Neural crest cell (in vitro differentiated cells): Measurements from ENCODE around the gene SLC11A2. TPM values are rescaled to one million over a fixed set of nuclear protein-coding genes. Genes with fewer than 3 reads are reported as not detected.

ENCODE experiments used
- DNase-seq: peaks from one replicate; pipeline ENCODE4 v3.0.0; 2021; ENCODE audit warnings: low read depth, mixed read lengths, low spot score
- H3K27ac Mint-ChIP-seq: one replicate; pipeline ENCODE4 v1.8.0; 2021; ENCODE audit warnings: mild to moderate bottlenecking, mixed read lengths; ENCODE audit not compliant: unreplicated experiment
- H3K27me3 Mint-ChIP-seq: 2 replicates; pipeline ENCODE4 v1.8.0; 2021; ENCODE audit warnings: low read depth, mild to moderate bottlenecking, mixed read lengths
- H3K36me3 Mint-ChIP-seq: 2 replicates; pipeline ENCODE4 v1.8.0; 2021; ENCODE audit warnings: low read depth, mild to moderate bottlenecking, mixed read lengths
- H3K4me1 Mint-ChIP-seq: 2 replicates; pipeline ENCODE4 v1.8.0; 2021; ENCODE audit warnings: mixed read lengths
- H3K4me3 Mint-ChIP-seq: one replicate; pipeline ENCODE4 v1.8.0; 2021; ENCODE audit warnings: mild to moderate bottlenecking, mixed read lengths
- H3K9me3 Mint-ChIP-seq: 2 replicates; pipeline ENCODE4 v1.8.0; 2021; ENCODE audit warnings: mixed read lengths
- long read RNA-seq: library from polyadenylated mRNA; unstranded; transcript quantifications from one replicate; pipeline ENCODE4 v2.0.0, GENCODE V29; 2020
- total RNA-seq: library from RNA; stranded (reverse); gene quantifications from 2 replicates; pipeline ENCODE4 v1.2.1, GENCODE V29; 2021
- TF ChIP-seq, protein P1 (sequence below): fragments of 200-600 bp; sonication (generic); conservative IDR thresholded peaks from 2 replicates; pipeline ENCODE4 v1.5.0; 2021; ENCODE audit warnings: antibody characterized with exemption, mild to moderate bottlenecking

SLC11A2 gene
- 50.4 and 51.4 TPM in 2 replicates for total RNA-seq
- long read RNA-seq, full-length matches to known transcripts, result 57 of 126 reads
- long read RNA-seq, partial matches to known transcripts, result 52 of 126 reads
- long read RNA-seq, other reads (novel, unspliced or antisense), result 17 of 126 reads

DNA sequence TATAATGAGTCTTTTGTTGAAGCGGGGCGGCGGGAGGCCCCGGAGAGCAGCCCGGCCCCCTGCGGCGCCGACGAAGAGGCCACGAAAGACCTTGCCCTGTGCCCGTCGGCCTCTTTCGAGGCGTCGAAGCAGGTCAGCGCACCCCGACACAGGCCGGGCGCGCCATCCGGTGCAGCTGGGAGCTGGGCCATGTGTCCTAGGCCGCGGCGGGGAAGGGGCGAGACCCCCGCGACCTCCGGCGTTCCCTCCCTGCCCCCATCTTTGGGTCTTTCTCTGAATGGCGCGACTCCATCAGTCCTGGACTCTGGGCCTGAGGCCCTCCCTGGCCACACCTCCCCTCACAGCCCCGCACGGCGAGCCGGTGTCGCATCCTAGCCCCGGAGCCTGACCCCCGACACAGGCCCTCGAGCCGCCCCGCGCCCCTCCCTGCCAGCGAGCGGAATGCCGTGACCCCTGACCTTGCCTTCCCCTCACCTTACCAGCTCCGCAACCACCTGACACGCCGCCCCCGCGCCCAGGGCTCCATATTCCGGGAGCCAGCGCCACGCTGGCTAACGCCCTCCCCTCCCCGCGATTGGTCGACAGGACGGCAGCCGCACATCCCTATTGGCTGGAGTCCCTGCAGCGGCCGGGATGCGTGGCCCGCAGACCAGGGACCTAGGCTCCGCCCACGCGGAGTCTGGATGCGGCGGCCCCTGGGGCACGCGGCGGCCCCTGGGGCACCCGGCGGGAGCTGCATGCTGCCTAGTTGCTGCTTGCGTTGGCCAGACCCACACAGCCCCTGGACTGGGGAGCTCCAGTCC, at the start of gene SLC11A2:
SLC11A2 (minus strand) TSS at position 549 of the 803 bp plus-strand sequence. CDS start 15,656 bp downstream, outside the sequence.
- H3K4me3 Mint-ChIP-seq, result peak within 1 kb of the TSS; percentile 89
- peak; percentile 89 for DNase-seq
- H3K4me1 Mint-ChIP-seq, result peaks cover 74% of the 10 kb centered on the region
- H3K9me3 Mint-ChIP-seq, result no peaks in the 10 kb centered on the region
- H3K27me3 Mint-ChIP-seq, result no peaks in the 10 kb centered on the region
- peak within 1 kb of the TSS; percentile 99 for H3K27ac Mint-ChIP-seq
- no peaks in the 10 kb centered on the region for H3K36me3 Mint-ChIP-seq
- TF ChIP-seq, protein P1, sequence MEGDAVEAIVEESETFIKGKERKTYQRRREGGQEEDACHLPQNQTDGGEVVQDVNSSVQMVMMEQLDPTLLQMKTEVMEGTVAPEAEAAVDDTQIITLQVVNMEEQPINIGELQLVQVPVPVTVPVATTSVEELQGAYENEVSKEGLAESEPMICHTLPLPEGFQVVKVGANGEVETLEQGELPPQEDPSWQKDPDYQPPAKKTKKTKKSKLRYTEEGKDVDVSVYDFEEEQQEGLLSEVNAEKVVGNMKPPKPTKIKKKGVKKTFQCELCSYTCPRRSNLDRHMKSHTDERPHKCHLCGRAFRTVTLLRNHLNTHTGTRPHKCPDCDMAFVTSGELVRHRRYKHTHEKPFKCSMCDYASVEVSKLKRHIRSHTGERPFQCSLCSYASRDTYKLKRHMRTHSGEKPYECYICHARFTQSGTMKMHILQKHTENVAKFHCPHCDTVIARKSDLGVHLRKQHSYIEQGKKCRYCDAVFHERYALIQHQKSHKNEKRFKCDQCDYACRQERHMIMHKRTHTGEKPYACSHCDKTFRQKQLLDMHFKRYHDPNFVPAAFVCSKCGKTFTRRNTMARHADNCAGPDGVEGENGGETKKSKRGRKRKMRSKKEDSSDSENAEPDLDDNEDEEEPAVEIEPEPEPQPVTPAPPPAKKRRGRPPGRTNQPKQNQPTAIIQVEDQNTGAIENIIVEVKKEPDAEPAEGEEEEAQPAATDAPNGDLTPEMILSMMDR, result no peak

DNA sequence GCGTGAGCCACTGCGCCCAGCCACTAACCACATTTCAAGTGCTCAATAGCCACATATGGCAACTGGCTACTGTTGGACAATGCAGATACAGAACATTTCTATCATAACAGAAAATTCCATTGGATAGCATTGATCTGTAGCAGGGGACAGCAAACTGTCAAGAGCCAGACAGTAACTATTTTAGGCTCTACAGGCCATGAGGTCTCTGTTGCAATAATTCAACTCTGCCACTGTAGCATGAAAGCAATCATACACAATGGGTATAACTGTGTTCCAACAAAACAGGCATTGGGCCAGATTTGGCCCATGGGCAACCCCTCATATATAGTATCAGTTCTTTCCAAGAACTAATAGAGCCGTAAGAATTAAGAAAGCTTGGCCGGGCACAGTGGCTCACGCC, 49.2 kb upstream of the SLC11A2 start:
- Mint-ChIP-seq H3K9me3 (no peaks in the 10 kb centered on the region), H3K4me3 (peak overlapping the region; percentile 44), H3K4me1 (peaks cover 24% of the 10 kb centered on the region), H3K27me3 (no peaks in the 10 kb centered on the region), H3K36me3 (peaks cover 11% of the 10 kb centered on the region), H3K27ac (no peak overlapping the region)
- TF ChIP-seq, protein P1, result no peak
- DNase-seq, result no peak

DNA sequence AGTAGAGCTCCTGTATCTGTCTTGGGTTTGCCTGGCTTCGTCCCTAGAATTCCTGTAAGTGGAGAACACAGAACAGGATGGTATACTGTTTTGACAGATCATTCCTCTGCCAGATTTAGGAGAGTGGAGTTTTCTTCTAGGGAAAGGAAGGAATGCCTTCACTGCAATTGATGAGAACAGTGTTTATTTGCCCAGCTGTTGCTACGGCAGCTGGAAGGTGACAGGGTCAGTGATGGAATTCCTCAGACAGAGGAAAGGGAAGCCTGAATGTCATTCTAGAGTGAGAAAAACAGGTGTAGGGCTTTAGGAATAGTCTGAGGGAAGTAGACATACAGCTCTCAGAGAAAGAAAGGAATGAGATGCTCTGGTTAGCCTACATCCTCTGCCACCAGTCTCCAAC, 45.5 kb upstream of the SLC11A2 start:
- peaks cover 16% of the 10 kb centered on the region for H3K36me3 Mint-ChIP-seq
- no peak overlapping the region for H3K27ac Mint-ChIP-seq

DNA sequence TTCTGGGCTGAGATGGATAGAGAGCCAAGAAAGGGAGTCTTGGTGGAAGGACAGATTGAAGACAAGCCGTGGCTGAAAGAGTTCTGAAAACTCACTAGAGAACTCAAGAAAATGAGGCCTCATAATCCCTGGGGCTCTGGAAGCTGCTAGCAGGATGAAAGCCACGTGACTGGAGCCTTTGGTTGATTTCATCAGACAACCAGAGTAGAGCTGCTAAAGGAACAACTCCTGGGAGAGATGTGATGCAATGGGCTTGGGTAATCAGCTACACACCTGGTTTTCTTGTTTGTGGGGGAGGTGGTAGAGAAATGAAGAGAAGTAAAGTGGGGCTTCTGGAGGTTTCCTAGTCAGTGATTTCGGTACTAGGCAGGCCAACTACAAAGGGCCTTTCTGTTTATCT, 43.8 kb upstream of the SLC11A2 start:
- Mint-ChIP-seq H3K4me3 (no peak overlapping the region), H3K27ac (no peak overlapping the region), H3K36me3 (peaks cover 16% of the 10 kb centered on the region), H3K27me3 (no peaks in the 10 kb centered on the region), H3K4me1 (no peaks in the 10 kb centered on the region), H3K9me3 (no peaks in the 10 kb centered on the region)
- DNase-seq, result no peak
- TF ChIP-seq, protein P1, result no peak

More for the DNA sequence above, 45.5 kb upstream of the SLC11A2 start:
- Mint-ChIP-seq H3K27me3 (no peaks in the 10 kb centered on the region), H3K4me3 (no peak overlapping the region), H3K9me3 (no peaks in the 10 kb centered on the region), H3K4me1 (peaks cover 6% of the 10 kb centered on the region)
- DNase-seq, result no peak
- TF ChIP-seq, protein P1, result no peak

DNA sequence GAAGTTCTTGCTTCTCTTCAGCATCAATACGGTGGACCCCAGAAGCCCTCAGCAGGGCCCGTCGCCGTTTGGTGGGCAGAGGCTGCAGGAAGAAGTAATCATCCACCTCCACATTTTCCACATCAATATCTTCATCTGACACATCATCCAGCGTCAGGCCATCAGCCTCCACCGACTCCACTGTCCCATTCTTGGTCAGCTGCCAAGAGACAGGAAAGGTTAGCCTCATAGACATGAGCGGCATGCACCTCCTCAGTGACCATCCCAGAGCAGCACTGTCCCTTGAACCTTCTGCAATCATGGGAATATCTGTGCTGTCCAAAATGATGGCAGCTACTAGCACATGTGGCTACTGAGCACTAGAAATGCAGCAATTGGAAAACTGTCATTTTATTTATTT, 41.6 kb upstream of the SLC11A2 start:
- H3K27me3 Mint-ChIP-seq, result no peaks in the 10 kb centered on the region
- TF ChIP-seq, protein P1, result no peak
- no peak for DNase-seq
- H3K36me3 Mint-ChIP-seq, result peaks cover 17% of the 10 kb centered on the region
- no peaks in the 10 kb centered on the region for H3K4me1 Mint-ChIP-seq
- H3K4me3 Mint-ChIP-seq, result no peak overlapping the region
- no peaks in the 10 kb centered on the region for H3K9me3 Mint-ChIP-seq
- peak overlapping the region; percentile 10 for H3K27ac Mint-ChIP-seq
